COLO829 (cell line): ENCODE data around the gene IL36RN.
A peak's percentile ranks its signal among the peaks of the same experiment; 100 is the strongest.
"Not testable (repeated sequence)": the region's sequence is repeated elsewhere in the genome, so short reads cannot be mapped to it uniquely, and the experiment has no call there.

Experiments
- DNase-seq: peaks from one replicate; pipeline ENCODE4 v3.0.0; 2012; ENCODE audit warnings: low spot score

IL36RN gene

GRCh38 chr2:113075030-113075429 lies 16.0 kb downstream of the IL36RN start:
- DNase-seq = no peak

- DNase-seq = no peak
Measured at GRCh38 chr2:113075600-113075999, 16.6 kb downstream of the IL36RN start.

GRCh38 chr2:113076954-113077669 lies 18.1 kb downstream of the IL36RN start:
- no peak for DNase-seq

GRCh38 chr2:113077921-113078320 lies 18.9 kb downstream of the IL36RN start:
- DNase-seq = no peak

GRCh38 chr2:113078350-113078839 lies 19.4 kb downstream of the IL36RN start:
- peak; percentile 50 for DNase-seq

GRCh38 chr2:113079131-113079530 lies 20.1 kb downstream of the IL36RN start:
- DNase-seq = no peak

GRCh38 chr2:113080134-113080533 lies 21.1 kb downstream of the IL36RN start:
- peak; percentile 45 for DNase-seq

GRCh38 chr2:113081488-113082210 lies 22.7 kb downstream of the IL36RN start:
- DNase-seq = no peak

GRCh38 chr2:113083296-113083695 lies 24.3 kb downstream of the IL36RN start:
- DNase-seq = no peak

- peak; percentile 34 for DNase-seq
Measured at GRCh38 chr2:113084249-113085000, 25.4 kb downstream of the IL36RN start.

- DNase-seq = no peak
Measured at GRCh38 chr2:113085542-113085941, 26.5 kb downstream of the IL36RN start.

- DNase-seq = no peak
Measured at GRCh38 chr2:113088213-113088992, 29.4 kb downstream of the IL36RN start.

GRCh38 chr2:113089916-113090315 lies 30.9 kb downstream of the IL36RN start:
- DNase-seq = no peak

- DNase-seq = no peak
Measured at GRCh38 chr2:113091231-113091896, 32.4 kb downstream of the IL36RN start.

GRCh38 chr2:113092864-113093612 lies 34.0 kb downstream of the IL36RN start:
- no peak for DNase-seq

- DNase-seq = no peak
Measured at GRCh38 chr2:113093613-113093977, 34.6 kb downstream of the IL36RN start.

GRCh38 chr2:113096306-113096705 lies 37.3 kb downstream of the IL36RN start:
- not testable (repeated sequence) for DNase-seq

- not testable (repeated sequence) for DNase-seq
Measured at GRCh38 chr2:113096842-113097618, 38.0 kb downstream of the IL36RN start.

- no peak for DNase-seq
Measured at GRCh38 chr2:113098041-113098440, 39.0 kb downstream of the IL36RN start.

- no peak for DNase-seq
Measured at GRCh38 chr2:113098532-113098931, 39.5 kb downstream of the IL36RN start.
